AG08395 (cell line): ENCODE measurements around the gene ARID1B.

Experiments used
- DNase-seq: peaks from one replicate; pipeline ENCODE4 v3.0.0; 2012; ENCODE audit warnings: mixed read lengths, low spot score

The ARID1B gene

DNA sequence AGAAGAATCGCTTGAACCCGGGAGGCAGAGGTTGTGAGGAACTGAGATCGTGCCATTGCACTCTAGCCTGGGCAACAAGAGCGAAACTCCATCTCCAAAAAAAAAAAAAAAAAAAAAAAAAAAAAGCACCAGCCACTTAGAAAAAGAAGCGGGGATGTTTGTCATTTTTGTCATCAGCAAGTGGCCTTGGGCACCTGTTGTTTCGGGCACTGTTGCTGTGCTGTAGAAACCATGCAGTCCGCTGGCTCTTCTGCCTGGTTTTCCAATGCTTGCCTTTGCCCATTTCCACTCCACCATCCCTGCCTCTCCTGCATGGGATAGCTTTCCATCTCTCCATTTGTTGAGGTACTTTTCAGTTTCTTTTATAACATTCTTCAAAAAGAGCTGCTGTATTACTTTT lies 129.3 kb downstream of the ARID1B start:
- no peak for DNase-seq

DNA sequence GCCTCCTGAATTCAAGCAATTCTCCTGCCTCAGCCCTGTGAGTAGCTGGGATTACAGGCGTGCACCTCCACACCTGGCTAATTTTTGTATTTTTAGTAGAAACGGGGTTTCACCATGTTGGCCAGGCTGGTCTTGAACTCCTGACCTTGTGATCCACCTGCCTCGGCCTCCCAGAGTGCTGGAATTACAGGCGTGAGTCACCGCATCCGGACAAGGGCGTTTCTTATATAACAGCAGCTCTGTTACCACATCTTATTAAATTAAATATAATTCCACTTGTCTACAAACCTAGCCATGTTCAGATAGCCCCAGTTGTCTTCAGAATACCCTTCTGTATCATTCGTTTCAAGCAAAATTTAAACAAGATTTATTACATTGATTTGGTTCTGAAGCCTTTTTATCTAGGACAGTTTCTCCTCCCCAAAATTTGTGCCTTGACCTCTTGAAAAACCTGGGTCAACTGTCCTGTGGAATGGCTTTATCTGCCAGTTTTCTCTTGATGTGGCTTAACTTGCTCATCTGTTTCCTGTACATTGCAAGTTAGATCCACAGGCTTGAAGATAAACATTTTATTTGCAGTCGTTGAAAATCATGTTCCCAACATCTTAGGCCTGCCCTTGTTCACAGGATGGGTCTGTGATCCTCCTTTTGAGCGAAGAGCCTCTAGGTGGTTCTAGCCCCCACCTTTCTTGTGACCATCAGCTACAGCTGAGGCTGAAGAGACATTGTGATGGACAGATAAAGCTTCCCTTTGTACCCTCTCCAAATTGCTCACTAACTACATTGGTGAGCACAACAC lies 132.2 kb downstream of the ARID1B start:
- no peak for DNase-seq

DNA sequence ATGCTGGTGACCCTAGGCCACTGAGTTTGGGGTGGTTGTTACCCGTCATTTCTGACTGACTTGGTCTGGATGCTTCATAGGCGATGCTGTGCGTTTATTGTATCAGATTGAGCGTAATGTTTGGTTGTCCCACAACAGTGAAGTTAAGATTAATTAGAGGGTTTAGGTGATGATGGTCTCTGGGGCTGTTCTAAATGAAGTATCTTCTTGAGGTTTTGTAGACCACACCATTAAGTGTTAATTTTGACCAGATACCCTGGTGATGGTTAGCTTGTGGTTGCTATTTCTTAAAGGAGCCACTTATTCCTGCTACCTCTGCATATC lies 132.8 kb downstream of the ARID1B start:
- no peak for DNase-seq

DNA sequence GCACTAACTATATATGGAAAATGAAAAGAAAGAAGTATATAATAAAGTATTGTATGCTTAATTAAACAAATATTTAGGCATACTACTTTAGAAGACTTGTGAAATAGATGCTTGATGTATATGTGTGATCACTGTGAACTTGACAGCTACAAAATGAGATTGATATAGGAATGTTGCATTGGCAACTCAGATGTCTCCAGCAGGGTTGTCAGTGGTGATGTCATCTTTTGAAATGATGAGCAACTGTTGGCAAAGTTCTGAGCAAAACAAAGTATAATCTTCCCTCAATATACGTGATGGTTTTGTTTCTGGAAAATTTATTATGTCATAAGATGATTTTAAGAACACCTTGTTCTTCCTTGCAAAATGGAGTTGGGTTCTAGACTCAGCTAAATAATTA lies 133.8 kb downstream of the ARID1B start:
- no peak for DNase-seq

DNA sequence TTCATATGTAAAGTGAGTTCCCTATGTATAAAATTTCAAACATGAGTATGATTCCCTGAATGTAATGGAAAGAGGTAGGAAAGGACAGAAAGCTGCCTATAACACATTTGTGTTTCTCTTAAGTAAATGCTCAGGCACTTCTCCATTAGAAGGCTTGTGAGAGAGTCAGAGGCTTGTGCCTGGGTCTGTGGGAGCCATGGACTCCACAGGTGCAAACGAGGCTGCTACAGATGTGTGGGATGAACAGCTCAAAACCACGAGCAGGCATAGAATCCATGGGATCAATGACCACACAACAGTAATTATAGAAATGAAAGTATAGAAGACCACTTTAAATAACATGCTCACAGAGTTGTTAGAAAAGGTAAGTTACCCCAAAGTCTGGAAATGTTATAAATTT lies 134.4 kb downstream of the ARID1B start:
- DNase-seq, result no peak

DNA sequence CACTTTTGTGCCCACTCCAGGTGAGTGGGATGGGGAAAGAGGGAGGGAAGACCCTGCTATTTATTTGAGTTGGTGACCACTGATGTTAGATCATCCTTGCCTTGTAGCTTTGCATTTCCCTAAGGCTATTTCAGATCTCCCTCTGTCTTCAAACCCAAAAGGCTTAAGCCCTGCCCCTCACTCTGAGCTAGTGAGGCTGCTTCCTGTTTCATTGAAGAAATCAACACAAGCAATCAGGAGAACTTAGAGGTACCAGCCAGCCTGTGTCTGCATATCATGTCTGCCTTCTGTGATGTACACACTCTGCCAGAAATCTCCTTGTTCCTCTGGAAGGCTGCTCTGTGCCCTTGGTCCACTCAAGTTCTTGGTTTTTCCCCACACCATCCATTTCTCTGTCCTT lies 135.3 kb downstream of the ARID1B start:
- DNase-seq, result no peak

DNA sequence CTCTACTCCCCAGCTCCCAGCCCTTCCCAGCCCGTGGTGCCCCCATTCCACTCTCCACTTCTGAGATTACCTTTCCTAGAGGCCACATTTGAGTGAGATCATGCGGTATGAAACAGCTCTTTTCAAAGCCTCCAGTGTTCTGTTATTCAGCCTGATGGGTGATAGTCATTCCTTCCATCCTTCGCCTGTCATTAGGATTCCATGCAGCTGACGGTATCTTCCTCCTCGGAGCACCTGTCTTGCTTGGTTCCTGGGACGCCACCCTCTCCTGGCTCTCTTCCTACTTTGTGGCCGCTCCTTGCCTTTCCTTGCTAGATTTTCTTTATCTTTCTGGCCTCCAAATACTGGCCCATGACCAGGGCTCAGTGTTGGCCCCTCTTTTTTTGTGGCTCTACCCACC lies 137.0 kb downstream of the ARID1B start:
- DNase-seq, result no peak

DNA sequence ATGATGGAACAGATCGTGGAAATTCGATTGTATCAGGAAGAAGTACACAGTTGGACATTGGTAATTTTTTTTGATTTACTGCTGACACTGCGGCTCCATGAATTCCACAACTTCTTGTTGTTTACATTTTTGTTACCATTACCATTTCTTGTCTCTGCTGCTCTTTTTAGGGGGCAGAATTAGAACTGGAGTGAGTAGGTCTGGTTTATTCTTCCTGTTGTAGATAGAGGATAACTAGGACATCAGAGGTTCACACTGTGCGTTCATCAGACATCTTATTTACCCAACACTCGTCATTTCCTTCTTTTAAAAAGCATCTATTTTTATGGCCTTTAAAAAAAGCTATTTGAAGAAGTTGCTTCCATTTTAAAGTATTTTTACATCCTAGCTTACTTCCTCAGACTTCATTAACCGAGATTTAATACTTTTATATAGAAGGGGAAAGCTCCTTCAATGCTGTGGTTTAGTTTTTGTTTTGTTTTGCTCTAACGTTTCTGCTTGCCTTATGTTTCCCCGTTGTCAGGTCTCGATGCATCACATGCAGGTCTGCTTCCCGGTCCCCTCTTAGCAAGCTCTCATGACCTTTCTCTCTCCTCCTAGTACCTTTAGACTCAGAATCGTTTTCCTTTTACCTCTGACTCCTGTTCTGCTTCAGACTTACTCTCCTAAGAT lies 139.1 kb downstream of the ARID1B start:
- no peak for DNase-seq

- no peak for DNase-seq
Measured at GRCh38 chr6:156917213-156917612, 140.0 kb downstream of the ARID1B start.

- DNase-seq, result no peak
Measured at GRCh38 chr6:156918647-156919046, 141.5 kb downstream of the ARID1B start.

DNA sequence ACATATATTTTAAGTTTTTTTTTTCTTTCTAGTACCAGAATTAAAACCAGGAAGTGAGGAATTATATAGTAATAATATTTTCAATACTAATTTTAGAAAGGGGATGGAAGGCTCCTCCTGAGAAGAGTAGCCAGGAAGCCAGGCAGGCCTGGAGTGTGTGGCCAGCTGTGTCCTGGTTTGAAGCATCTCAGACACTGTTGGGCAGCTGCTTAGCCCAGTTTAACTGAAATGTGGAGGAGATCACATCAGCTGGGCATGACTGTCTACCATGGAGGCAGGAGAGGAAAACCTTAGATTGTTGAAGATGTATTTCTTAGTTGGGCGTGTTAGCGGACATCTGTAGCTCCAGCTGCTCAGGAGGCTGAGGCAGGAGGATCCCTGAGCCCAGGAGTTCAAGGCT lies 142.2 kb downstream of the ARID1B start:
- DNase-seq, result no peak

DNA sequence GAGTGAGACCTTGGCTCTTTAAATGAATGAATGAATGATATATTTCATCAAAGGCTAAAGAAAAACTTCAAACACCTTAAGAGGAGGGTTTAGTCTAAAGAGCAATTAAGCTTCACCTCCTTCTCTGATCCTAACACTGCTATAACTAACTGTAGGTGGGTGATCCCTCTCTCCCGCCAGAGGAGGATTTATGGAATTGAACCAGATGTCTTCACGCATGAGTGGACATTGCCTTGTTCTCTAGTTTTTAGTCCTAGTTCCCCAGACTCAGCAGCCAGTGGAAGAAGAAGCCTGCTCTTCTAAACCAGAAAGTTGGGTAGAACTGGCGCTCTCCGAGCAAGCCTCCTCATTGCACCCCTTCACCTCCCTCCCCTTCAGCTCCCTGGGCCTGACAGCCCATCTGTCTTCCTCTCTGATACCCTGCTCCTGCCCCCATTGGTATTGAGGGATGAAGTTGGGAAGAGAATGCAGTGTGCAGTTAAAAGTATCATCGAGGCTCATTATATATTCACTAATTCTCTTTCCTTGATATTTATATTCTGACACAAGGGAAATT lies 142.7 kb downstream of the ARID1B start:
- no peak for DNase-seq

DNA sequence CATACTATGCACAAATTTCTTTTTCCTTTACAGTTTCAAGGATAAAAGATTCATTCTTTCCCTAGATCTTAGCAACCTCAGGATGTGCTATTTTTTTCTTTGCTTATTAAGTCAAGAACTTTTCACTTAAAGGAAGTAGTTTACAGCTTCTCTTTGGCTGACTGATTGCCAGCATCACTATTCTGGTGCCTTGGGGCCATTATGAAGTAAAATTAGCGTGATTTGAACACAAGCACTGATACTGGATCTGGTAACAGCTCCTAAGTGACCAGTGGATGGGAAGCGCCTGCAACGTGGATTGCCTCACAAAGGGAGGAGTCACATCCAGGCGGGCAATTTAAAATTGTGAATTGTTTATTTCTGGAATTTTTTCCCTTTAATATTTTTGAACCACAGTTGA lies 147.1 kb downstream of the ARID1B start:
- DNase-seq, result no peak

DNA sequence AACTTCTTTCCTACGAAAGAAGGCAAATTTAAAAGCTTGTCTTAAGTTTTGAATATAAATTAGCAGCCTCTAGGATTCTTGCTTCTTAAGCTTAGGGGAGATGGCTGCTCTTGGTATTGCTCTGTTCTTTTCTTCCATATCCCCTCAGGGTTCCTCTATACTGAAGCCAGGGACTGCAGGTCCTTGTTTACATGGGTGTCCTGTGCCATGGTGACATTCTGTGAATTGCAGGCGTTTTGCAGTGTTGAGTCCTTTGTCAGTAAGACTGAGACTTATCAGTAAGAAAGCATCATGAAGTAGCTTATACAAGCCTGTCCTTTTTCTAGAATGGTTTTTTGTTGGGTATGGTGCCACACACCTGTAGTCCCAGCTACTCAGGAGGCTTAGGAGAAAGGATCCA lies 147.8 kb downstream of the ARID1B start:
- DNase-seq, result no peak

DNA sequence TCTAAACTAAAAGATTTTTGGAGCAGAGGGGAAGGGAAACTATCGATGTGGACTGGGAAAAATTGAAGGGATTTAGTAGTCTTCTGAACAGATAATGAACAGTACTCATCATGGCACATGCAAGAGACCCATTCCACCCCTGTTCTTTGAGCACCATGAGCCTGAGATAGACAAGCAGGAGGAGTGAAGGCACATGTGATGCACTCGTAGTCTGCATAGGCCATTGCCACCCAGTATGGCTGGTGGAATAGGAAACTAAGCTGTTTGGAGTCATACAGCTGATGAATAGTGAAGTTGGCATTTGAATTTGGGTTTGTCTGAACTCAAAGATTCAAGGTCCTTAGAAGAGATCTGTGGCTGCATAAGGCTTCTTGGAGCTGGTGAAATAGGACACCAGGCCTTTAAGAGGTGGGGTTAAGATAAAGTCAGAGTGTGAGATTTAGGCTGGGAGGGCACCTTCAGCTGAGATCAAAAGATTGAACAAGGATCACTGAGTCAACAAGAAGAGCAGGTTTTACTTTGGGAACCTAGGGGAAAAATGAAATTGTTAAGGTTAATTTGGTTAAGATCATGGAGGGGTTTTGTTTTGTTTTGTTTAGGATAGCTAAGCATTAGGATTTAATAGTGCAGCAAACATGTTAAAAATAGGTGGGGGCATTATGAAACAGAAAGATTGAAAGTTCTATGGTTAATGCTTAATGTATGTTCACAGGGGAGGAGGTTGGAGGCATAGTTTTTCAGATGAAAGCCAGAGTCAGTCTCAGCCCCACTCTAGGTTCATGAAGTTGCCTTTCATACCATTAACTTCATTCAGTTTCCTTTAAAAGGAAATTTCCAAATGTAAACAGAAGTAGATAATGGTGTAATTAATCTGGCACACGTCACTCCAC lies 148.8 kb downstream of the ARID1B start:
- no peak for DNase-seq

GRCh38 chr6:156928126-156928525 lies 150.9 kb downstream of the ARID1B start:
- no peak for DNase-seq

DNA sequence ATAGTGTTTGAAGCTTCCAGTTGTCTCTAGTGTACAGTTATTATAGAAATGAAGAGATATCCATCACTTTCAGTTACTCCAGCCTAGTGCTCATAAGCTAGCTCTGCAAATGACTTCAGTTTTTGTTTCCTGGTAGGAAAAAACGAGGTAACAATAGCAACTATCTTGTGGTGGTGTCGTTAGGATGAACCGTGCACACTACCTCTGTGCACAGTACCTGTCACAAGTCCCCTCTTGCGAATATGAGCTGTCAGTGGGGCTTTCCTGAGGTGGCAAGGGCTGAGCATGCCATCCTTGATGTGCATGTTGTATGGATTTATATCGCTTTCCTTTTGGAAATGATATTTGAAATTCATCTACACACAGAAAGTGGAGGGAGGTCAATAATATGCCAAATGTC lies 151.8 kb downstream of the ARID1B start:
- no peak for DNase-seq

DNA sequence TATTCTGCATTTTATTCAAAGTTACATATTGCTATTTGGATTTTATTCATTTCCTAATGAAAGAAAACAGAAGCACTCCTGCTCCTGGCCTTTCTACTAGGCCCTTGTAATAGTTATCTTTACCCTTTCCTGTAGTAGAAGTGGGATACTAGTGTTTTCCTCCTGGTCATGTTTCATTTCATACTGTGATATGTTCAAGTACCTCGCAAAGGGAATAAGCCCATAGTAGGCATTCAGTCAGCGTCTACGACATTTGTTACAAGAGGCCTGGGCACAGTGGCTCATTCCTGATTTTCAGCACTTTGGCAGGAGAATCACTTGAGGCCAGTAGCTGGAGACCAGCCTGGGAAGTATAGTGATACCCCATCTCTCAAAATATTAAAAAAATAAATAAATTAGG lies 154.1 kb downstream of the ARID1B start:
- DNase-seq, result no peak

DNA sequence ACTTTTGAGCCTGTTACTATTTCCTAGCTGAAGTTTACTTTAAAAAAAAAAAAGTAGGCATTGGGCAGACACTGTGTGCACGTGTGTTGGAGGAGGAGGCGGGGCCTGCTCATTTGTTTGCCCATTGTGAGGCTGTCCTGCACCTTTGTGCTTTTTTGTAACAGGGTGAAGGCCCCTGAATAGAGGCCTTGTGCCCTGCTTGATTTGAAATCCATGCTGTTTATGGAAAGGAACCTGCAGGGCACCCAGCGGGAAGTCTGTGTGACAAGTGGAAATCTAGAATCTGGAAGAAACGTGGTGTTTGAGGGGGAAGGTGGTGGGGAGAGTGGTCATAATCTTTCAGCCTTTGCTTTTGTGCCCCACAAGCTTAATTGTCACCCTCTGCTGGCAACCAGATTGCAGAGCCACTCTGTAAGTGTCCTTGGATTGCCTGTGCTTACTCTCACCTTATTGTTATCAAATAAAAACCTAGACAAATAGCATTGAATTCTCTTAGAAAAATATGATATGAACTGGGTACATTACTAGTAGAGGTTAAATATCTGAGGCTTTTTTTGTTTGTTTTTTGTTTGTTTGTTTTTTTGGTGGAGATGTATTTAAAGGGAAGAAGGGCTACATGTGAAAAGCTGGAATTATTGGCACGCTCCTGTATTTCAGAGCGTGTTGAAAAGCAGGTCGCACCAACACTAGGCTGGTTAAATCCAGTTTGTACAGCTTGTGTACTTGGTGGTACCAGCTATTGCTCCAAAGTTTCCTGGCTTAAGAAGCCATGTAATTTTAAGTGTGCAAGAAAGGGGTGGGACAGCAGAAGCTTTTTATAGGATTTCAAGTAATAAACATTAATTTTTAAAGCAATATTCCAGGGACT lies 156.3 kb downstream of the ARID1B start:
- DNase-seq, result no peak

- no peak for DNase-seq
Measured at GRCh38 chr6:156934069-156934460, 156.9 kb downstream of the ARID1B start.

DNA sequence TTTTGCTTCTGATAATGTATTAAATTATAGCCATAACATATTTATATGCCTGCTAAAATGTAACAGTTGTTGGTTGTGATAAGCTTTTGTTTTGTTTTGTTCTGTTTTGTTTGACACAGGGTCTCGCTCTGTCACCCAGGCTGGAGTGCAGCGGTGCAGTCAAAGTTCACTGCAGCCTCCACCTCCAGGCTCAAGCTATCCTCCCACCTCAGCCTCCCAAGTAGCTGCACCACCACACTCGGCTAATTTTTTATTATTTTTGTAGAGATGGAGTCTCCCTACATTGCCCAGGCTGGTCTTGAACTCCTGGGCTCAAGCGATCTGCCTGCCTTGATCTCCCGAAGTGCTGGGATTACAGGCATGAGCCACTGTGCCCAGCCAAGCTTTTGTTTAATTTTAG lies 157.8 kb downstream of the ARID1B start:
- no peak for DNase-seq

DNA sequence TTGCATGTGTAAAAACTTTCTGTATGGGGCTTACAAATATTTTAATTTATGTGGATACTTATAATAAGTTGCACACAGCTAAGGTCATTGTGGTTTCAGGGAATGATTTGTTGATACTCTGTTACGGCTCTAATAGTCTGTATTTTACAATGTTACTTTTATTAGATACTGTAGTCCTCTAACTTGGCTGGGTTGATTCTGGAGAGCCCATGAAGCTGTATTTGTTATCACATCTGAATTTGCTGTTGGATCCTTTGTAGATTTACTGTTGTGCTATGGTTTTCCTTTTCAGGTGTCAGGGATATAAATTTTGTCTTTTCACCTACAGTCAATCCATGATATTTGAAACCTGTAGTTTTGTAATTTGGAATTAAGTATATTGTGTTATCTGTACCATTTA lies 161.0 kb downstream of the ARID1B start:
- no peak for DNase-seq
